ENCODE measurements around the gene ZNF593. TPM values are rescaled to one million over a fixed set of nuclear protein-coding genes. Genes with fewer than 3 reads are reported as not detected.

The ZNF593 gene
- polyA plus RNA-seq, 2 of the 4 experiments (the other 2 are of a cell fraction), result 27.2 to 45.4 TPM

GRCh38 chr1:26184086-26184485 is 14.4 kb downstream of the ZNF593 start:
- H3K4me3 ChIP-seq, result no peak overlapping the region
- FAIRE-seq (no peak), ATAC-seq (no peak), DNase-seq (ENCODE audit: low read depth in 1 of 2, low spot score in 1 of 2) (no peak)
- WGBS (ENCODE audit: missing lambda C conversion rate), result 93% methylated on average over 3 of the region's 7 CpGs
- H3K4me1 ChIP-seq, result no peaks in the 10 kb centered on the region
- no peak for TF ChIP-seq MAX (IDR thresholded peaks at IDR 0.05)
- no peak for TF ChIP-seq ZFP36 (IDR thresholded peaks at IDR 0.05; ENCODE audit: borderline replicate concordance, partially characterized antibody)
- no peak for TF ChIP-seq SREBF2 (IDR thresholded peaks at IDR 0.05)
- no peak for TF ChIP-seq ZC3H11A (IDR thresholded peaks at IDR 0.05)
- no peak for TF ChIP-seq EHF (CRISPR knock-in tag; IDR thresholded peaks at IDR 0.05)
- no peak for TF ChIP-seq HMGXB4 (CRISPR knock-in tag; IDR thresholded peaks at IDR 0.05; ENCODE audit: borderline replicate concordance)
- no peak for TF ChIP-seq TFCP2L1 (CRISPR knock-in tag; IDR thresholded peaks at IDR 0.05)
- TF ChIP-seq POLR2A (IDR thresholded peaks at IDR 0.05; ENCODE audit: low read length), result no peak
- TF ChIP-seq FOSL2 (IDR thresholded peaks at IDR 0.05), result no peak
- no peak for TF ChIP-seq FOSL2 (CRISPR knock-in tag; IDR thresholded peaks at IDR 0.05)
- no peak for TF ChIP-seq CEBPB (IDR thresholded peaks at IDR 0.05)
- TF ChIP-seq HOXB13 (CRISPR knock-in tag; IDR thresholded peaks at IDR 0.05; ENCODE audit: low read depth), result no peak
- H3K4me2 ChIP-seq, result no peak overlapping the region
- no peak overlapping the region for H3K27ac ChIP-seq
- CTCF ChIA-PET, result no interaction called here
- POLR2A ChIA-PET, result no interaction called here
- no peaks in the 10 kb centered on the region for H3K9me3 ChIP-seq

- no peak for ATAC-seq
- Histone ChIP-seq H3K9me3 (no peaks in the 10 kb centered on the region), H3K4me3 (no peak overlapping the region), H3K27ac (no peak overlapping the region), H3K4me1 (no peaks in the 10 kb centered on the region), H3K4me2 (no peak overlapping the region)
- ChIA-PET CTCF (interaction anchor here (0.5 kb wide), 1 partner anchor 51 kb away, joined by 3 read pairs; no protein-coding TSS in a partner anchor), POLR2A (no interaction called here)
- TF ChIP-seq USF2 (IDR thresholded peaks at IDR 0.05) (no peak), KDM1A (IDR thresholded peaks at IDR 0.05; ENCODE audit: low read depth) (no peak), EHMT2 (IDR thresholded peaks at IDR 0.05; ENCODE audit: low read depth) (no peak), EHF (CRISPR knock-in tag; IDR thresholded peaks at IDR 0.05) (no peak), GATA3 (IDR thresholded peaks at IDR 0.05; ENCODE audit: borderline replicate concordance) (no peak), CBX2 (IDR thresholded peaks at IDR 0.05; ENCODE audit: borderline replicate concordance, low read depth) (no peak), TFCP2L1 (CRISPR knock-in tag; IDR thresholded peaks at IDR 0.05) (no peak), CBX8 (IDR thresholded peaks at IDR 0.05) (no peak), CEBPB (IDR thresholded peaks at IDR 0.05) (no peak)
- FAIRE-seq, result no peak
- no peak for DNase-seq (ENCODE audit: low read depth in 1 of 2, low spot score in 1 of 2)
- 95% methylated on average over 12 of the region's 21 CpGs for WGBS (ENCODE audit: missing lambda C conversion rate)
Measured at GRCh38 chr1:26184883-26185282, 15.2 kb downstream of the ZNF593 start.

GRCh38 chr1:26187882-26188281 is 18.2 kb downstream of the ZNF593 start:
- no peaks in the 10 kb centered on the region for H3K4me1 ChIP-seq
- WGBS (ENCODE audit: missing lambda C conversion rate), result 89% methylated on average over 6 of the region's 6 CpGs
- no peak overlapping the region for H3K27ac ChIP-seq
- H3K9me3 ChIP-seq, result no peaks in the 10 kb centered on the region
- POLR2A ChIA-PET, result no interaction called here
- no peak overlapping the region for H3K4me3 ChIP-seq
- CTCF ChIA-PET, result interaction anchor here (1.1 to 3.2 kb wide), 2 partner anchors 46 to 47 kb away, joined by 3 to 15 read pairs; partner anchors contain the start of gene CEP85
- FAIRE-seq, result no peak
- H3K4me2 ChIP-seq, result no peak overlapping the region
- ATAC-seq, result no peak
- no peak for DNase-seq (ENCODE audit: low read depth in 1 of 2, low spot score in 1 of 2)
- TF ChIP-seq HES2 (IDR thresholded peaks at IDR 0.05) (no peak), MAX (IDR thresholded peaks at IDR 0.05) (no peak), EHMT2 (IDR thresholded peaks at IDR 0.05; ENCODE audit: low read depth) (no peak), BCL3 (IDR thresholded peaks at IDR 0.05) (no peak), CBX2 (IDR thresholded peaks at IDR 0.05; ENCODE audit: borderline replicate concordance, low read depth) (no peak), HOXB5 (CRISPR knock-in tag; IDR thresholded peaks at IDR 0.05) (no peak), HEYL (CRISPR knock-in tag; IDR thresholded peaks at IDR 0.05) (no peak), CTCF (IDR thresholded peaks at IDR 0.05) (no peak), CHD4 (IDR thresholded peaks at IDR 0.05; ENCODE audit: borderline replicate concordance) (no peak), POLR2AphosphoS2 (conservative IDR thresholded peaks at IDR 0.05; ENCODE audit: low read length) (no peak), KDM5A (IDR thresholded peaks at IDR 0.05) (no peak), MAFK (IDR thresholded peaks at IDR 0.05; ENCODE audit: partially characterized antibody) (no peak), RNF2 (IDR thresholded peaks at IDR 0.05; ENCODE audit: borderline replicate concordance, low read depth) (no peak), PHF8 (IDR thresholded peaks at IDR 0.05; ENCODE audit: borderline replicate concordance, low read depth) (no peak)
